Tibial nerve (tissue), 4 donors: ENCODE measurements around the gene CCP110. TPM values are rescaled to one million over a fixed set of nuclear protein-coding genes. Genes with fewer than 3 reads are reported as not detected.

Experiments used
- DNase-seq, 2 donors: peaks; one replicate each; pipeline ENCODE4 v3.0.0-alpha.2; 2019; ENCODE audit warnings: low spot score in 2 of 2
- H3K27ac ChIP-seq, 4 donors: fragments of 200-600 bp; sonication (generic) in 3 of 4; one replicate each; pipeline ENCODE4 v1.5.1; 2017 to 2019; ENCODE audit warnings: mild to moderate bottlenecking in 1 of 4
- H3K27me3 ChIP-seq, 2 donors: fragments of 200-600 bp; sonication (generic) in 1 of 2; one replicate each; pipeline versions ENCODE4 v1.5.1 to v1.6.0; 2017 to 2019
- H3K36me3 ChIP-seq, 3 donors: fragments of 200-600 bp; sonication (generic); one replicate each; pipeline ENCODE4 v1.5.1; 2018 to 2019
- H3K4me1 ChIP-seq, 4 donors: fragments of 200-600 bp; sonication (generic) in 3 of 4; one replicate each; pipeline ENCODE4 v1.5.1; 2017 to 2019
- H3K4me3 ChIP-seq, 4 donors: fragments of 200-600 bp; sonication (generic) in 3 of 4; one replicate each; pipeline ENCODE4 v1.5.1; 2017 to 2019; ENCODE audit warnings: mild to moderate bottlenecking in 1 of 4, moderate library complexity in 1 of 4
- H3K9me3 ChIP-seq, 4 donors: fragments of 200-600 bp; sonication (generic) in 3 of 4; one replicate each; pipeline ENCODE4 v1.5.1; 2017 to 2019
- EP300 ChIP-seq, 2 donors: sonication (generic); formaldehyde crosslinking; IDR thresholded peaks; one replicate each; pipeline ENCODE4 v1.6.1; 2017; ENCODE audit warnings: antibody characterized with exemption in 2 of 2, mild to moderate bottlenecking in 1 of 2
- POLR2A ChIP-seq, 2 donors: fragments of 450-650 bp; IDR thresholded peaks; one replicate each; pipeline ENCODE4 v1.6.1; 2017; ENCODE audit warnings: antibody characterized with exemption in 2 of 2, mild to moderate bottlenecking in 2 of 2, moderate library complexity in 2 of 2
- WGBS, 2 donors: methylation state at CpG; one replicate each; pipeline ENCODE4 v1.1.5; 2018; 5-methylcytosine and 5-hydroxymethylcytosine counted together
- total RNA-seq, 4 donors: library from RNA; depleted of rRNA; stranded (reverse); fragments of >200 nt; gene quantifications; one replicate each; pipeline ENCODE4 v1.1.0, GENCODE V29; 2016
- TF ChIP-seq, protein P1 (sequence below), 5 experiments: fragments of 200-600 bp in 3 of 5; fragments of 450-650 bp in 2 of 5; sonication (generic) in 3 of 5; IDR thresholded peaks; one replicate each; pipeline ENCODE4 v1.5.1; 2016 to 2019; ENCODE audit warnings: antibody characterized with exemption in 5 of 5, mild to moderate bottlenecking in 3 of 5, moderate library complexity in 2 of 5

Gene CCP110
- total RNA-seq, 4 donors from 2014 or later: 24.9 to 33.9 (median 27.2) TPM

DNA sequence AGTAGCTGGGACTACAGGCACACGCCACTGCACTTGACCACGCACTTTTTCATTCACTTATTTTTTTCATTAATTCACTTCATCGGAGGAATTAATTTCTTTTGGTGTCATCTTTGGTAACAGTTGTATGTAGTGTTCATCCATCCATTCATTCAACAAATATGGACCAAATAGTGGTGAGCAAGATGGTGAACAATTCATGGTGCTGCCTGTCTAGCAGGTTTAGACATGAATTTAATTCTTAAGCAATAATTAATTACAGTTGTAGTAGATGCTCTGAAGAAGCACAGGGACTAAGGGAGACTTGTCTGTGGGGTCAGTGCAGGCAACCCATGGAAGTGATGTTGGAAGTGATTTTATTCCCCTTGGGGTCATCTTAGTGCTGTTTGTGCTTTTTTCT is 24.3 kb upstream of the CCP110 start:
- Histone ChIP-seq H3K9me3 (no peaks in the 10 kb centered on the region), H3K4me3 (no peak overlapping the region), H3K27me3 (no peaks in the 10 kb centered on the region), H3K36me3 (peaks cover 0 to 61% (median 4%) of the 10 kb centered on the region in 3 donors), H3K4me1 (no peaks in the 10 kb centered on the region), H3K27ac (no peak overlapping the region)
- no peak for DNase-seq
- TF ChIP-seq EP300 (IDR thresholded peaks at IDR 0.05) (no peak), POLR2A (IDR thresholded peaks at IDR 0.05) (no peak)
- TF ChIP-seq, protein P1, sequence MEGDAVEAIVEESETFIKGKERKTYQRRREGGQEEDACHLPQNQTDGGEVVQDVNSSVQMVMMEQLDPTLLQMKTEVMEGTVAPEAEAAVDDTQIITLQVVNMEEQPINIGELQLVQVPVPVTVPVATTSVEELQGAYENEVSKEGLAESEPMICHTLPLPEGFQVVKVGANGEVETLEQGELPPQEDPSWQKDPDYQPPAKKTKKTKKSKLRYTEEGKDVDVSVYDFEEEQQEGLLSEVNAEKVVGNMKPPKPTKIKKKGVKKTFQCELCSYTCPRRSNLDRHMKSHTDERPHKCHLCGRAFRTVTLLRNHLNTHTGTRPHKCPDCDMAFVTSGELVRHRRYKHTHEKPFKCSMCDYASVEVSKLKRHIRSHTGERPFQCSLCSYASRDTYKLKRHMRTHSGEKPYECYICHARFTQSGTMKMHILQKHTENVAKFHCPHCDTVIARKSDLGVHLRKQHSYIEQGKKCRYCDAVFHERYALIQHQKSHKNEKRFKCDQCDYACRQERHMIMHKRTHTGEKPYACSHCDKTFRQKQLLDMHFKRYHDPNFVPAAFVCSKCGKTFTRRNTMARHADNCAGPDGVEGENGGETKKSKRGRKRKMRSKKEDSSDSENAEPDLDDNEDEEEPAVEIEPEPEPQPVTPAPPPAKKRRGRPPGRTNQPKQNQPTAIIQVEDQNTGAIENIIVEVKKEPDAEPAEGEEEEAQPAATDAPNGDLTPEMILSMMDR (IDR thresholded peaks at IDR 0.05): no peak
- 95 to 96% methylated on average over 3 of the region's 3 CpGs for WGBS, 2 donors

DNA sequence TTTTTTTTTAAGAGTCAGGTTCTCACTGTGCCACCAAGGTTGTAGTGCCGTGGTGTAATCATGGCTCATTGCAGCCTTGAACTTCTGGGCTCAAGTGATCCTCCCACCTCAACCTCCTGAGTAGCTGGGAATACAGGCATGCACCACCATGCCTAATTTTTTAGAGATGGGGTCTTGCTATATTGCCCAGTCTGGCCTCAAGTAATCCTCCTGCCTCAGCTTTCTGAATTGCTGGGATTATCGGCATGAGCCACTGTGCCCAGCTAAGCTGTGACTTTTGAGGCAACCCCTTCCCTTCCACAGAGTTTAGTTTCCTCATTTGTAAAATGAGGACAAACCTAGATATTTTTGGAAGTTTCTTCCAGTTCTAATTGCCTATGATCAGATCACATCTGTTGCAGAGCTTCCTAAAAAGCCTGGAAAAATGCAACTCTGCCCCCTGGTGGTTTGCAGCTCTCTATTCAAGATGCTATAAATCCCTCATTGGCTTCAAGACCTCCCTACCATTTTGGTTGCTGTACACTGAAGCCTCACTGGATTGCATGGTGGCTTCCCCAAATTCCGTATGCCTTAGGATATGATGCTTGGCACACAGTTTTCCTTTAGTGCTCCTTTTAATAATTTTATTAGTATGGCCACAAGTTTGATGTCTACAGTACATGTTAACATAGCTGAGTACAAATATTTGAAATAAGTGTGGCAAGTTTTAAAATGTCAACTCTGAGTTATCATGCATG is 21.2 kb upstream of the CCP110 start:
- H3K27me3 ChIP-seq: no peaks in the 10 kb centered on the region
- WGBS, 2 donors: 92 to 95% methylated on average over 3 of the region's 3 CpGs
- no peak for TF ChIP-seq EP300 (IDR thresholded peaks at IDR 0.05)
- TF ChIP-seq, protein P1 (IDR thresholded peaks at IDR 0.05): peak; percentile 52 to 69 (median 62)
- TF ChIP-seq POLR2A (IDR thresholded peaks at IDR 0.05): no peak
- DNase-seq: peak; percentile 44 to 52
- H3K4me3 ChIP-seq: no peak overlapping the region
- H3K9me3 ChIP-seq: no peaks in the 10 kb centered on the region
- peaks cover 0 to 80% (median 8%) of the 10 kb centered on the region in 3 donors for H3K36me3 ChIP-seq
- peaks cover 0 to 26% (median 4%) of the 10 kb centered on the region in 4 donors for H3K4me1 ChIP-seq
- no peak overlapping the region for H3K27ac ChIP-seq

DNA sequence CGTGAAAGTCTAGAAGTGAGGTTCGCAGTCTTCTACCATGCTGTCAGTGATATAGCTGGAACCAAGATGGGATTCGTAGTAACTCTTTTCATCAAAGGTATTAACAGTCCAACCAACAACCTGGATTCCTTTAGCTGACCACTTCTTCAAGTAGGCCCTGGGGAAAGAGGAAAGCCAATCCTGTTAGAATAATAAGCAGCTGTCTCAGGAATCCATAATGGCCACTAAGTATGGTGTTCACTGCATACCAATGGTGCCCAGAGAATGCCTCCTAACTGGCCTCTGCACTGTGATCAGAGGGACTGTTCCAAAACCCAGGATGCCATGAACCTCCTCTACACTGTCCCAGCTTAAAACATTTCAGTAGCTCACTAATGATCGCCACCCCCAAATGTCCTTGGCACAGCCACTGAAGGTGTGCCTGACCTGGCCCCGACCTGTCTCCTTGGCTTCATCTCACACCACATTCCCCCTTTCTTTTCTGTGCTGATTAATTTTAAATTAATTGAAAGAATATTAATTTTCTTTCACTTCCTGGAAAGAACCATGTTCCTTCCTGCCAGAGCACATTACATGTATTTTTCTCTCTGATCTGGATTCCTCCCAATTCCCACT is 20.2 kb upstream of the CCP110 start:
- peaks cover 0 to 82% (median 8%) of the 10 kb centered on the region in 3 donors for H3K36me3 ChIP-seq
- no peak for DNase-seq
- H3K9me3 ChIP-seq: no peaks in the 10 kb centered on the region
- H3K4me3 ChIP-seq: no peak overlapping the region
- H3K4me1 ChIP-seq: peaks cover 0 to 31% (median 4%) of the 10 kb centered on the region in 4 donors
- TF ChIP-seq, protein P1 (IDR thresholded peaks at IDR 0.05): no peak
- TF ChIP-seq POLR2A (IDR thresholded peaks at IDR 0.05): no peak
- TF ChIP-seq EP300 (IDR thresholded peaks at IDR 0.05): no peak
- no peaks in the 10 kb centered on the region for H3K27me3 ChIP-seq
- 92 to 95% methylated on average over 5 of the region's 5 CpGs for WGBS, 2 donors
- H3K27ac ChIP-seq: no peak overlapping the region

DNA sequence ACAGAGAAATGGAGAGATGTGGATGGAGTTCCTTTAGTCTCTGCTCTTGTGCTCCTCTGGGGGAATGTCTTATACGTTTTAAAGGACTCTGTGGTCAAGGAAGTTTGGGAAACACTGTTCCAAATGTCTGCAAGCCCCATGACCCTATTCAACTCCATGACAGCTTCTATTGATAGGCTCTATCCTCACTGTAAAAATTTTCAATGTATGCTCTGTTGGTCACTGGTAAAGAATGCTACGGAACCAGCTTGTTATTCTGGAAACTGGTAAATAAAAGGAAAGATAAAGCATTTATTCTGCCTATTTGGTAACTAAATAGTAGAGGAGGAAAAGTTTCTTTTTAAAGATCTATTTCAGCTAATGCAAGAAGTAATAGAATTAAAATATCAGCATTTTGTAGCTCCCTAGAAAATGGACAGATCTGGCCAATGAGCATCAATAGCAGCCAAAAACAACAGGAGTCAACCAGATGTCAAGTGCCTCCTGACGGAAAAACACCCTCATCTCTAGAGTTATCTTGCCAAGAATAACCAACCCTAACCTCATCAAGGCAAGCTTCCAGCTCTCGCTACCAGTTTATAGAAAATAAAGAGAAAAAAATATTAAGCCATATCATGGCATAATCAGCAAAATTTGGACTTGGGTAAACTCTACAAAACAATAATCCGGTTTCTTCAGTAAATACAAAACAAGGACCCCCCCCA is 18.0 kb upstream of the CCP110 start:
- Histone ChIP-seq H3K36me3 (peaks cover 0 to 80% (median 8%) of the 10 kb centered on the region in 3 donors), H3K27me3 (no peaks in the 10 kb centered on the region), H3K4me1 (peaks cover 0 to 36% (median 4%) of the 10 kb centered on the region in 4 donors), H3K4me3 (no peak overlapping the region), H3K9me3 (no peaks in the 10 kb centered on the region), H3K27ac (peak overlapping the region in 1 of 4 donors; percentile 53)
- peak in 1 of 2 donors; percentile 72 for DNase-seq
- TF ChIP-seq EP300 (IDR thresholded peaks at IDR 0.05) (peak; percentile 32 to 88), POLR2A (IDR thresholded peaks at IDR 0.05) (no peak)
- TF ChIP-seq, protein P1 (IDR thresholded peaks at IDR 0.05): no peak
- 25 to 27% methylated on average over 5 of the region's 5 CpGs for WGBS, 2 donors
